Activated T-helper 1 cell treated with anti-CD3 and anti-CD28 coated beads, Interleukin-2, amount 50 U/mL, for 16 hours (primary cell): Measurements from ENCODE around the gene CRPPA.
"Not testable (repeated sequence)": the region's sequence is repeated elsewhere in the genome, so short reads cannot be mapped to it uniquely, and the experiment has no call there.

Experiments
- DNase-seq, 2 donors: peaks; one replicate each; pipeline ENCODE4 v3.0.0-alpha.2; 2020; ENCODE audit warnings: low read depth in 1 of 2, low spot score in 1 of 2

CRPPA gene

DNA sequence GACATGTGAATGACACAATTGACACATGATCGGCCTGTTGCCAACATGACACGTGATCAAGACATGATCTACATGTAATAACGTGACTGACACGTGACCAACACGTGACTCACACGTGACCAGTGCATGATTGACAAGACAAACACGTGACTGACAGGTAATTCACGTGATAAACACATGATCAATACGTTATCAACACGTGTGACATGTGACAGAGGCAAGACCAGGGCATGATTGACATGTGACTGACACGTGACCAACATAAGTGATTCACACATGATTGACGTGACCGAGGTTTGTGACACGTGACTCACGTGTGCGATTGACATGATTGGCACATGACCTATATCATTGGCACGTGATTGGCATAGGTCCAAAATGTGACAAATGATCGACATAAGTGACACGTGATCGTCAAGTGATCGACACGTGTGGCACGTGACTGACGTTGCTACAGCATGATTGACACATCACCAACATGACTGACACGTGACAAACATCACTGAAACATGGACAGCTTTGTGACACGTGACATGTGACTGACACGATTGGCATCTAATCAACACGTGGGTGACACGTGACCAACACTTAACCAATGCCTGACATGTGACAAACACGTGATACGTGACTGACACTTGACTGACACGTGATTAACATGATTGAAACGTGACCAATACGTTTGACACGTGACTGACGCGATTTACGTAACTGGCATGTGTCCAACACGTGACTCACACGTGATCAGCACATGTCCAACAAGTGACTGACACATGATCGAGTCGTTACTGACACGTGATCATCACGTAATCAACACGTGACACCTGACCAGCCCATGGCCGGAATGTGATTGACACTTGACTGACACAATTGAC is 23.0 kb downstream of the CRPPA start:
- no peak for DNase-seq

DNA sequence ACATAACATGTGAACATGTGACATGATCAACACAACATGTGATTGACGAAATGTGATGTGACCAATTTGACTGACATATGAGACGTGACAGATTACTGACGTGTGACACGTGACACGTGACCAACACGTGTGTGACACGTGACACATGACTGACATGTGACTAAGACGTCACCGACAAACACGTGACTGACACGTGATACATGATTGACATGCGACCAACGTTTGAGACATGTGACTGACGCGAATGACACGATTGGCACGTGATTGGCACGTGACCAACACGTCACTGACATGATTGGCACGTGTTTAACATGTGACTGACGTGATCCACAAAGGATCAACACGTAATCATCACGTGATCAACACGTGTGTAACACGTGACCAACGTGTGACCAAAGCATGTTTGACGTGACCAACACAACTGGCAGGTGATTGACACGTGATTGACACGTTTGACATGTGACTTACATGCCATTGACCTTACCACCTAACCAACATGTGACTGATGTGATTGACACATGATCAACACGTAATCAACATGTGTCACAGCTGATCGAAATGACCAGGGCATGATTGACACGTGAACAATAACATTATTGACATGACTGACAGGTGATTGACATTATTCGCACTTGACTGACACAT is 23.7 kb downstream of the CRPPA start:
- DNase-seq, result no peak

DNA sequence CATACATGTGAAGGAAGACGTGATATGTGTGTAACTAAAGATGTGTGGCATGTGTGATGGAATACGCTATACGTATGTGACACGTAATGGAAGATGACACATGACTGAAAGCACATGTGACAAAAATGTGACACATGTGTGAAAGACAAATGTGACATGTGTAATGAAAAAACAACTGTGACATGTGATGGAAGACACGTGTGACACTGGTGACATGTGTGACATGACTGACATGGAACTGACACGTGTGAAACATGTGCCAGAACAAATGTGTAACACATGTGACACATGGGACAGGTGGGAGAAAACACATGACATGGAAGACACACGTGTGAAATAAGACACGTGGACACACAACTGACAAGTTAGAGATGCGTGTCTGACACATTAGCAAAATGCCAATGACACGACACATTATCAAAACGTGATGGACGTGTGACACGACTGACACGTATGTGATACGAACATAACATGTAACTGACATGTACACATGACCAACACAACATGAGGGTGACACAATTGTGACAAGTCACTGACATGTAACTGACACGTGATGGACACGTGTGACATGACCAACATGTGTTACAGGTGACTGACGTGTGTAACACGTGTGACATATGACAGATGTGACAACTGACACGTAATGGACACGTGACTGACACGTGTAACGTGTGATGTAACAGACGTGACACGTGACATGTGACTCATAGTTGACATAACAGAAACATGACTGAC is 24.4 kb downstream of the CRPPA start:
- no peak for DNase-seq

- no peak for DNase-seq
These were observed 26.2 kb downstream of the CRPPA start for GRCh38 chr7:16395121-16395520.

- DNase-seq, result no peak
These were observed 27.4 kb downstream of the CRPPA start for GRCh38 chr7:16393862-16394422.

DNA sequence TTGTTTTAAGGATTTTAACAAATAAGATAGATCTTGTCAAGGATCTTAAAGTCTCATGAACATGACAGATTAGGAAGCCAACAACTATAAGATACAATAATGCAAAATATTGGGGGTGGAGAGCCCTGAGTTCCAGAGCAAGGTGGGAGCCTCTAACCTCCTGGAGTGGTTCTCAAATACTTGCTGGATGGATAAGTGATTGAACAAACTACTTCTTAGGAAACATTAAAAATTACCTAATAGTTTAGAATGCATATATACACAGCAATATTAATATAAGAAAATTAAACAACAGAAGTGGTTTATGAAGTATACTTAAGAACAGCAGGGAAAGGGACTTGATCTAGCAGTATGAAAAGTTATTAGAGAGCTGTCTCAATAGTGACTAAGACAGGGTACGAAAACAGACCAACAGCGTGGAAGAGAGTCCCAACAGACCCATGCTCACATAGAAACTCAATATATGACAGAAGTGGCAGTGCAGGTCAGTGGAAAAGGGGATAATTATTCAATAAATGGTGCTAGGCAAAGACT is 28.3 kb downstream of the CRPPA start:
- no peak for DNase-seq

DNA sequence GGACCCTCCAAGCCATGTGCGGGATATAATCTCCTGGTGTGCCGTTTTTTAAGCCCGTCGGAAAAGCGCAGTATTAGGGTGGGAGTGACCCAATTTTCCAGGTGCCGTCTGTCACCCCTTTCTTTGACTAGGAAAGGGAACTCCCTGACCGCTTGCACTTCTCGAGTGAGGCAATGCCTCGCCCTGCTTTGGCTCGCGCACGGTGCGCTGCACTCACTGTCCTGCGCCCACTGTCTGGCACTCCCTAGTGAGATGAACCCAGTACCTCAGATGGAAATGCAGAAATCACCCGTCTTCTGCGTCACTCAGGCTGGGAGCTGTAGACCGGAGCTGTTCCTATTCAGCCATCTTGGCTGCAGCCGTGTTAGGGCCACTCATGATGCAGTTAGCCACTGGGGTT is 37.6 kb downstream of the CRPPA start:
- DNase-seq, result not testable (repeated sequence)

GRCh38 chr7:16383103-16383502 is 38.2 kb downstream of the CRPPA start:
- not testable (repeated sequence) for DNase-seq
